ENCODE measurements around the gene FZD2.

GRCh38 chr17:44533533-44534246 is 23.6 kb upstream of the FZD2 start:
- TF ChIP-seq CTCF (IDR thresholded peaks at IDR 0.05) (peak; percentile 94 to 98 (median 96)), POLR2A (IDR thresholded peaks at IDR 0.05) (no peak)
